HG03280 (cell line): ENCODE results near the gene NUMBL.
A peak's percentile ranks its signal among the peaks of the same experiment; 100 is the strongest.

Source experiments
- ATAC-seq: cut with Tn5 transposase; IDR thresholded peaks from one replicate; pipeline ENCODE4 v1.9.1; 2021; ENCODE audit warnings: mild to moderate bottlenecking, moderate library complexity; ENCODE audit not compliant: unreplicated experiment

The NUMBL gene

DNA sequence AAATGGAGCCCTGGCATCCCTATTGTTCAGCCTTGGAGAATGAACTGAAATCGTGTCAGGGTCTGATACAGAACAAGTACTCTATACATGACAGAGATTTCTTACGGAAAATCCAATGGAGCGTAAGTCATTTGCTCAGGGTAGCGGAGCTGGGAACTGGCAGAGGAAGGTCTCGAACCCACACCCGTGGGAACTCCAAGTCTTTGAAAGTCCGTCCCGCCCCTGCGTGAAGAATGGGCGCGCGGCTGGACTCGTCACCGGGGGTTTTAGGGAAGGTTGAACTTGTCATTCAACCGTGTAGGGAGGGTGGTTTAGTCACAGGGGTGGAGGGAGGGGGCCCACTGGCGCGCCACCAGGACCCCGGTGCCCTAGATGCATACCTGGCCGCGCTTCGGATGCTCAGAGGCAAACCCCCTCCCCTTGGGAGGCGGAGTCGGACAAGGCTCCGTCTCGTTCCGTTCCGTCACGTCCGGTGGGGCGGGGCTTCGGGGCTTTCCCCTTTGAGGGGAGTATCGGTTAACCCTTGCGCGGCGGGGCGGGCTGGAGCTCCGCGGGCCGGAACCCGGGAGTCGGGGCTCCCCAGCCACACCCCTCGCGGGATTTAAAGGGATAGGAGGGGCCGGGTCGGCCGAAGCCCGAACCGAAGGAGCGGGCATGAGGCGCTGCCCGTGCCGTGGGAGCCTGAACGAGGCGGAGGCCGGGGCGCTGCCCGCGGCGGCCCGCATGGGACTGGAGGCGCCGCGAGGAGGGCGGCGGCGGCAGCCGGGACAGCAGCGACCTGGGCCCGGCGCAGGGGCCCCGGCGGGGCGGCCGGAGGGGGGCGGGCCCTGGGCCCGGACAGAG is 26.3 kb upstream of the NUMBL start, which contains the start of the genes COQ8B and ITPKC:
COQ8B (minus strand) TSS at position 405 of the 843 bp plus-strand sequence. CDS start 2,254 bp downstream, outside the sequence.
ITPKC (plus strand) TSS at position 631 of the 843 bp plus-strand sequence; CDS start at position 655, 24 bp downstream.
- ATAC-seq = peak; percentile 77

DNA sequence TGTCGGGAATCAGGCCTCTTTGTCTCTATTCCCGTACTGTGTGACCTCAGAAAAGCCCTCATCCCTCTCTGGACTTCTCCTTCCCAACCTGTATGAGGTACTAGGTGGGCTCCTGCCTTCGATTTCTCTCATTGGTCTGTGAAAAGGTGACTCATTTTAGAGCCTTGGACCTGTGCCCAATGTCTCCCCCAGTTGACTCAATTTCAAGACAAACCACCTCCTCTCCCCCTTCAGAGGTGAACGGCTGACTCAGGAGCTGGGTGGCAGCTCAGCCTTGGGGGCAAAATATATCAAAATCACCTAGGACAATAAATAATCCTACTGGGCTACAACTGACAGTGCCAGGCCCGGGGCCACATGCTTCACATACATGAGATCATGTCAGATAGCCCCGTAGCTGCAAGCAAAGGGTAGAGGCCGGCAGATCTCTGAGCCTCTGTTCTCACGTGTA is 25.6 kb upstream of the NUMBL start:
- no peak for ATAC-seq

DNA sequence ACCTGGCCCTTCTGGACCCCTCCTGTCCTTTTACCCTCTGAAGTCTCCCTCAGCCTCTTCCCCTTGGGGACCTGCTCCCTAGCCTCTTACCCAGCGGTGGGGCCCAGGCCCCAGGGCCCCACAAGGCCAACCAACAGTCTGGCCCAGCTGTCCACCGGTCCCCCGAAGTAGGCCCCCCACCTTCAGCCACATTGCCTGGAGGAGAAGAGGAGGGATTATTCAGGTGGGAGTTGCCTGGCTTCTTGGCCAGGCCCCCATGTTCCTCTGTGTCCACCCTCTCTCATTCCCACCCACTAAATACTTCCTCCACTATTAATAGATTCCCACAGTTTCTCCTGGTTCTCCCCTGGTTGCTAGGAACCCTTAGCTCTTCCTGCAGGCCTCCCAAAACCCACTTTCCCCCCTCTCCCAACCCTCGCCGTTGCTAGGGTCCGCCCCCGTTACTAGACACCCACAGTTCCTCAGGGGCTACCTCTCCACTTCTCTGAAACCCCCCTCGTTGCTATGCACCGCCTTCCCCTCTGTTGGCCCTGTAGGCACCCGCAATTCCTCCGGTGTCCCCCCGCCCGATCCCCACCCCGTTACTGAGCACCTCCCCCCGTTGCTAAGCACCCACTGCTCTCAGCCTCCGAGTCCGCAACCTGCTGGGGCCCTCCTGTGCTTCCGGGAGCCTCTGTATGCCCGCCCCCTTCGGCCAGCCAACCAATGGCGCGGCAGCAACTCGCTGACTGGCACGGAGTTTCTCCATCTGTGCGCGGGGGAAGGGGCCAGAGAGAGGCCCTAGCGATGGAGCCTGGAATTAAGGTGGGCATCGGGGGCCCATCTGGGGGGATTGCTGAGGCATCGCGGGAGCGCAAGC is 24.2 kb upstream of the NUMBL start:
- peak; percentile 54 for ATAC-seq

DNA sequence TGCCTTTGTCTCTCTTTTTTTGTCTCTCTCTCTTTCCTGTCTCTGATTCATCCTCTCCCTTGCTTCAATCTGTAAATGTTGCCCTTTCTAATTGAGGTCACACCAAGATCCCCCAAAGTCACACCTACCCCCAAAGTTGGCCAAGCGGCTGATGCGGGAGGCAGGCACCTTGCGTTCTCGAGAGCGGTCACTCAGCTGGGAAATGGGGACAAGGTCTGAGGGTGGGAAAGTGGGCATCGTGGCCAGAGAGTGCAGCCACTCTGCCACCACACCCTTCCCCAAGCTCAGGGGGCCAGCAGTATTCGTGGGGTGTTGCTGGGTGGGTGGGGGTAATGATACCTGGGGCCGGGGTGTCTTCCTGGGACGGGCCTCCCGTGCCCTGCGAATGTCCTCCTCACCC is 23.5 kb upstream of the NUMBL start:
- no peak for ATAC-seq

DNA sequence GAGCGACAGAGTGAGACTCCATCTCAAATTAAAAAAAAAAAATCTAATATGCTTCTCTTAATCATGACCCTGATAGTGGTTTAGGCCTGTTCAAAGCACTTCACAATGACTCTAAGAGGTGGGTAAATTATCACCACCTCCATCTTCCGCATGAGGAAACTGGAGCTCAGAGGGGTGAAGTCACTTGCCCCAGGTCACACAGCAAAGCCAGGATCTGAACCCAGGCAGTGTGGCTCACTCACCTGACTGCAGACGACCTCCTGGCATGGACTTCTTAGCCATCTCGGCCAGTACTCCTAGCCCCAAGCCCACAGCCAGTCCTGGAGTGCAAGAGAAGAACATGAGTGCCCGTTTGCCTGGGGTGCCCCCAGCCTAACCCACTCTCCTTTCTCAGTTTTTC is 19.4 kb upstream of the NUMBL start:
- no peak for ATAC-seq

DNA sequence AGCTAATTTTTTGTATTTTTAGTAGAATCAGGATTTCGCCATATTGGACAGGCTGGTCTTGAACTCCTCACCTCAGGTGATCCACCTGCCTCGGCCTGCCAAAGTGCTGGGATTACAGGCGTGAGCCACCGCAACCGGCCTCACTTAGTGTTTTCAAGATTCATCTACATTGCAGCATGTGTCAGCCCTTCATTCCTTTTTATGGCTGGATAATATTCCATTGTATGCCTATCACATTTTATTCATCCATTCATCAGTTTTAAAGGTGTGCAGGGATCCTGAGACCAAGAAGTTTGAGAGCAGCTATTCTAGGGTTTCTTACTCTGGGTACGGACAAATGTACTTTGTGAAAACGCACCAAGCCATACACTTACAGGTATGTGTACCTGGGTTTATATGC is 17.2 kb upstream of the NUMBL start:
- ATAC-seq = no peak

DNA sequence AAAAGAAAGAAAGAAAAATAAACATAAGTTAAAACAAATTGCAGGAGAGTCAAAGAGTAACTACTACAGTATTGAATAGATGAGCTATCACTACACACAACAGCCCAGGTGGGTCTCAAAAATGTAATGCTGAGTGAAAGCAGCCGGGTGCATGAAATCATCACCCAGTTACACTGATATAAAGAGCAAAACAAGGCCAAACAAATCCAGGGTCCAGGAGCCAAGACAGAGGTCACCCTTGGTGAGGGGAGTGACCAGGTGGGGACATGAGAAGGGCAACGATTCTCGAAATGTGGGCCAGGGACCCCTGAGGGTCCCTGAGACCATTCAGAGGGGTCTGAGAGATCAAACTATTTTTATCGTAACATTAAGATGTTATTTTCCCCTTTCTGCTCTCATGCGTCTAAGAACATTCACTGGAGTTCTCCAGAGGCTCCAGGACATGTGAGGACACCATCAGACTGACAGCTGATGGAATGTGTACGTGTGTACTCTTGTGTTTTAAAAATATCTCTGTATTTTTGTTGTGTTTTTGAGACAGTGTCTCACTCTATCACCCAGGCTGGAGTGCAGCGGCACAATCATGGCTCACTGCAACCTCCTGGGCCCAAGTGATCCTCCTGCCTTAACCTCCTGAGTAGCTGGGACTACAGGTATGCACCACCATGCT is 15.6 kb upstream of the NUMBL start:
- no peak for ATAC-seq

DNA sequence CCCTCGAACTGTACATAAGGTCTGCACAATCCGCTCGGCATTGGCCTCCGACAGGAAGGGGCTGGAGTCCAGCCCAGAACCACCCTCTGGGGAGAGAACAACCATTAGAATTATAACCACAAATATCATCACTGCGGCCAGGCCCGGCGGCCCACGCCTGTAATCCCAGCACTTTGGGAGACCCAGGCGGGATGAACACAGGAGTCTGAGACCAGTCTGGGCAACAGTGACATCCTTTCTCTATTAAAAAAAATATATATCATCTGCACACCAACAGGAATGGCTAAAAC is 14.9 kb upstream of the NUMBL start:
- no peak for ATAC-seq

DNA sequence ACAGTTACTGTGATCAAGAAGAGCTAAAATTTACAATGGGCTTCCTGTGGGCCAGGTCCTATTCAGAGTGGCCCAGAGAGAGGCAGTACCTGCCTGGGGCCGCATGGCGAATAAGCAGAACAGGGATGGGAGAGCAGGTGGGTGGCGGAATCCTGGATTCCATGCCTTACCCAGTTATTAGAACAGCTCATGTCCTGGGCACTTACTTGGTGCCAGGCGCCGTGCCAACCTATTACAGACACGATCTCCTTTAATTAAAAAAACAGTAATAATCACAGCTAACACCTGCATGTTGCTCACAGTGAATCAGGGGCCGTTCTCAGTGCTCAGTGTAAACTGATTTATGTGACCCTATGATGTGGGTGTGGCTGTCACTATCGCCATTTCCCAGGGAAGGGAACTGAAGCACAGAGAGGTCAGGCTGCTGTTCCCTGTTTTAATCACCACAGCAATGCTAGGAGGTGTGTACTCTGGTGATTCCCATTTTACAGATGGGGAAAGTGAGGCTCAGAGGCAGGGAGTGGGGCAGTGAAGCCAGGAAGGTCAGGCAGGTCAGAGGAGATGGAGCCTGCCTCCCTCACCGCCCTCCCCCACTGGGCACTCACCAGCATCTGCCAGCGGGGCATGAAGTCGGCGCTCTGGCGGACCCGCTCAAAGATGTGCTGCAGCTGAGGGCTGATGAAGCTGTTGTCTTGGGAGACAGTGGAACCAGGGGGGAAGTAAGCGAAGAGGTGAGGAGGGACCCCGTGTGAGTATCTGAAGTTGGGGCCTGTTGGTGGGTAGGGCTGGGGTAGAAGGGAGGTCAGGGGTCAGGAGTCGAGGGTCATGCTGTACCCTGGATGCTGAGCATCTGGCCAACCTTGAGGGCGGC is 14.3 kb upstream of the NUMBL start:
- ATAC-seq = no peak

DNA sequence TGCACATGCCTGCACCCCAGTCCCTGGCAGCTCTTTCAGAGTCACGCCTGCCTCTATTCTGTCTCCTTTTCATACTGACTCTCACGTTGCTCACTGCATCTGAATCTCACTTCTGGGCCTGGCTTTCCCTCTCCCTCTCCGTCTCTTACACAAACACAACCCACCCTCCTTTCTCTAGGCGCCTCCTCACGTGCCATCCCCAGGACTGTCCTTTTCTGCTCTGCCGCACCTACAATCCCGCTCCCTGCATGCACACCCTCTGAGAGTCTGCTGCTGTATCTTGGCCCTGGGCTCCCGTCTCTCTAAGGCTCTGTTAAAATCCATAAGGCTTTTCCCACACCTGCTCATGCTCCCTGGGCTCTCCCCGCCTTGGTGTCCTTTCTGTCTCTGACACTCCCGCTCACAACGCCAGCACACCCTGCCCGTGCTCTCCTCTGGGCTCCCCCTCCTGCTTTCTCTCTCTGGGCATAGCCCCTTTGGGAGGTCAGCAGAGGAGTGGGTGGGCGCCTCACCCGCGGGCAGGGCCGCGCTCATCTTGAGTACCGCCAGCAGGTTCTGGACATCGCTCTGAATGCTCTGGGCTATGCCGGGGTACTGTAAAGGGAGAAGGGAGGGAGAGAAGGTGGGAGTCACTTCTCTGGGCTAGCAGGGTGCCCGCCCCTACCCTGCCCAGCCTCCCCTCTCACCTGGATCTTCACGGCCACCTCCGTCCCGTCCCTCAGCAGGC is 12.7 kb upstream of the NUMBL start:
- ATAC-seq = no peak

DNA sequence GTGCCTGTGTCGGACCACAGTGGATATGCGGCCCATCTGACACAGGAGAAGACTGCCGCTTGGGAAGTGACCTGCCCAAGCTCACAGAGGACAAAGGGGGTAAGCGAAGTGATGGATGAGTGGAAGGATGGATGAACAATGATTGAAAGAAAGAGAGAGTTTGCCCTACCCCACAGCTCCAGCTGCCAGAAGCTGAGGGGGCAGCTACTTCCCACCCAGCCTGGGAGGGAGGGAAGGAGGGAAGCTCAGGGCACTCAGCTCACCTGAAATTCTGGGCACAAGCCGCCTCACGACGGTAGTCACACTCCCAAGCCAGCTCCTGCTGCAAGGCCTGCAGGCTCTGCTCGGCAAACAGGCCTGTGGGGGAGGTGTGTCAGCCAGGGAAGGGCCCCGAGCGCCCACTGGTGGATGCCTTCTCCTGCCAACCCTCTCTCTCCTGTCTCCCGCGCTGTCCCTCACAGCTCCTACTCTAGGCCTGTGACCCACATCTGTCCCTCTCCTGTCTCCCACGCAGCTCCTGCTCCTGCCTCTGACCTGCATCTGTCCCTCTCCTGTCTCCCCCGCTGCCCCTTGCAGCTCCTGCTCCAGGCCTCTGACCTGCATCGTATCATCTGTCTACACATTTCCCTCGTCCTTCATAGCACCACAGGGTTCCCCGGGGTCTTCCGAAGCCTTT is 12.0 kb upstream of the NUMBL start:
- ATAC-seq = no peak

DNA sequence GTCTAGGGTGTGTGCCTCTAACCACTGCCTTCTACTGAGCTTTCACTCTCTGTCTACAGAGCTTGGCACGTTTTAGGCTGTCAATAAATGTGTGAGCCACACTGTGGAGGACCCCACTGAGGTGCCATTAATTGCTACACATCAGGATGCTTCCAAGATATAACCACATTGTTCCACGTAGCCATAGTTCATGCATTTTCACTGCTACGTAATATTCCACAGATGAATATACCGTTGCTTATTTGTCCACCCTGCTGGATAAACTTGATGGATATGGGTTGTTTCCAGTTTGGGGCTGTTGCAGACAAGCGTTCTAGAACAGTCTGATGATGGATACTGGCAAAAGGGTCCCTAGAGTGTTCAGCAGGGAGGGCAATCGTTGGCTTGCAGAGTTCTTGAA is 11.3 kb upstream of the NUMBL start:
- no peak for ATAC-seq

DNA sequence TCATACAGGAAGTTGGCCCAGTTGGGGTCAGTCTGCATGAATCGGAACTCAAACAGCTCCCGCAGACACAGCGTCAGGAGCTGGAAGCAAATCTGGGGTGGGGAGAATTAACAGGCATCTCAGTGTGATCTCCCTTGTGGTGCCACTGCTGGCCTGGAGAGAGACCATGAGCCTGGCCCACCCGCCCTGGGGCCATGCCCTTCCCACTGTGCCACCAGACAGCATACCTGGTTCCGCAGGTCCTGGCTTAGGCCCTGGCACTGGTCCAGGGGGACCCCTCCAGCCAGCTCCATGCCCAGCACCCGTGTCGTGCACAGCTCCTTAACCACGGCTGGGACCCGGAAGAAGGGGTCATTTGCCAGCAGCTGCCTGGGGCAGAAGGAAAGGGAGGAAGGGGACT is 9.6 kb upstream of the NUMBL start:
- ATAC-seq = no peak

DNA sequence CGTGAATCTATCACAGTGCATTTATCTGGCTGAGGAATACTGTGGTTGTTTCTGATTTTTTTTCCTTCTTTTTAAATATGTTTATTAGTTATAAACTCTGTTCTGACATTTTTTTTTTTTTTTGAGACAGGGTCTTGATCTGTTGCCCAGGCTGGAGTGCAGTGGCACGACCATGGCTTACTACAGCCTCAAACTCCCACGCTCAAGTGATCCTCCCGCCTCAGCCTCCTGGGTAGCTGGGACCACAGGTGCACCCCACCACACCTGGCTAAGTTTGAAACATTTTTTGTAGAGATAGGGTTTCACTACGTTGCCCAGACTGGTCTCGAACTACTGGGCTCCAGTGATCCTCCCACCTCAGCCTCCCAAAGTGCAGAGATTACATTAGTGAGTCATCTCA is 6.6 kb upstream of the NUMBL start:
- ATAC-seq = no peak

DNA sequence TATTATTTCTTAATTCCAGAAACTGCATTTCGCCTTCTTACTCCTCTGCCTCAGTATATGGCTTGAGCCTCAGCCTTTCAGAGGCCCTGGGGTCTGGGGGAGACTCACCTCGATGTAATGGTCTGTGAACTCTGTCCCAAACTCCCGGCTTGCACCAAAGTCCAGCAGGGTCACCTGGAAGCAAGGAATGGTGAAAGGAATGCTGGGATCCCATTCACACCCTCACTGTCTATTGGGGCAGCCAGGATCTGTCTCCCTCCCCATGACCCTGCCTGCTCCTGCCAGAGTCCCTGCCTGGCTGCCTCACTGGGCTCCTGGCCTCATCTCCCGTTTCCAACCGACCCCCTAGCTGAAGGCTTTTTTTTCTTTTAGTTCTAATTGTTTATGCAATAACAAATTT is 5.4 kb upstream of the NUMBL start:
- no peak for ATAC-seq

DNA sequence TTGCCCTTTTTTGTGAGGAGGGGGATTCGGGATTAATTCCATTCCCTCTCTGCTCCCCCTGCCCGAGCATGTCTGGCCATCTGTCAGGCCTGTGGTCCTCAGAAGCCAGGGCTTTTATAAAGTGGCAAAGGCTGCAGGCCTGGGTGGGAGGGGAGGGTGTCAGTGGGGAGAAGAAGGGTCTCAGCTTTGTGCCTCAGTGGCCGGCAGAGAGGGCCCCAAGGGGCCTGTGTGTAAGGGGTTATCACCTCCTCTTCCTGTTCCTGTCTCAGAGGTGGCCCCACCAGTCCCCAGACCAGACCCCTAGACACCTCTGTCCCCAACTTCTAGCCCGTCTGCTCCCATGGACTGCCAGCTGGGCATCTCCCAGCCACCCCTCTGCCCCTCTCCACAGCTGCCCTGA is 3.4 kb upstream of the NUMBL start:
- no peak for ATAC-seq

DNA sequence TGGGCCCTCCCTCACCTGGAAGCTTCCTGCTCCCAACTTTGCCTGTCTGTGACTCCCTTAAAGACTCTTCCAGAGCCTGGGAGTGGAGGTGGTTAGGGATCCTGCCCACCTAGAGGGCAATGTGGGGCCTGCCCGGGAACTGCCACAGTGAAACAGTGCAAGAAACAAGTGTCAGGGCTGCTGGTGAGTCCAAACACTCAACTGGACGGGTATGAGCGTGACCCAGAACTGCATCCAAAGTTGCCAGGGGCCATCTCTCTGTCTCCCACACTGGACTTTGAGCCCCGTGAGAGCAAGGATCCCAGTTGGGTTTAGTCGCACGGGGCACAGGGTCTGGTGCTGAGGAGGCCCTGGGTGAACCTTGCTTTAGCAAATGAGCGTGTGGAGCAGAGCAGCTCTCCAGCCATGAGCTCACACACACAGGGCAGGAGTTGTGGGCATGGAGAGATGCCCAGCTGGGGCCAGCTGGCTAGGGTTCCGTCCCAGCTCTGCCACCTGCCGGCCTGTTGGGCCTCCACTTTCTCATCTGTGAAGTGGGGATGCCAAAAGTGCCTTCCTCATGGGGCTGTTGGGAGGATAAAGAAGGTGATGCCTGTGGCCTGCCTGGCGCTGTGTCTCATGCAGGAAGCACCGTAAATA is 2.8 kb upstream of the NUMBL start:
- no peak for ATAC-seq

DNA sequence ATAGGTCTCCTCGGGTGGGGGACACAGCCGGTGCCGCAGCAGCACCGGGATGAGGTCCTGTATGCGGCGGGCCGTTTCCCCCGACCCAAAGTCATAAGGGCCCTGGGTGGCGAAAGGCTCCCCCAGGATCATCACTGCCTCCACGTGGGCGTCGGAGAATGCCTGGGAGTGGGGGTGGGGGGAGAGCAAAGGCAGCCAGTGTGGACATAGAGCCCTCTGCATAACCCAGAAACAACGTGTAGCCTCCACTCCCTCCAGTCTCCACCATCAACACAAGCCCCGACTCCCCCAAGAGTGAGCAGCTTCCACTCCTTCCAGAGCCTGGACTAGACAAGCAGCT is 1.7 kb upstream of the NUMBL start:
- ATAC-seq = no peak
